ENCODE data around the gene RAX2.
"Not testable (repeated sequence)": the region's sequence is repeated elsewhere in the genome, so short reads cannot be mapped to it uniquely, and the experiment has no call there.

Gene RAX2

GRCh38 chr19:3771906-3772455, at the start of gene RAX2:
RAX2 (minus strand) TSS chr19:3772228; CDS start chr19:3771742, 486 bp downstream.
- Histone ChIP-seq H3K9me3 (ENCODE audit: control insufficient read depth in 2 of 2, low read length in 2 of 2) (no peaks in the 10 kb centered on the region), H3K27me3 (ENCODE audit: control insufficient read depth in 1 of 2, insufficient read depth in 2 of 2, low read length in 2 of 2) (peaks cover 0 to 3% of the 10 kb centered on the region in 2 donors), H3K27ac (ENCODE audit: low read length) (no peak within 1 kb of the TSS), H3K36me3 (ENCODE audit: control insufficient read depth in 2 of 2, insufficient read depth in 2 of 2, low read length in 2 of 2) (peaks cover 2 to 7% of the 10 kb centered on the region in 2 donors), H3K4me1 (ENCODE audit: control insufficient read depth, insufficient read depth, low read length) (no peaks in the 10 kb centered on the region), H3K4me3 (ENCODE audit: low read length in 2 of 2) (no peak within 1 kb of the TSS), H3K9ac (ENCODE audit: low read length in 2 of 2) (no peak within 1 kb of the TSS)

GRCh38 chr19:3821156-3821555, 49.1 kb upstream of the RAX2 start:
- Histone ChIP-seq H3K9ac (ENCODE audit: low read length in 2 of 2) (no peak overlapping the region), H3K4me3 (ENCODE audit: low read length in 2 of 2) (no peak overlapping the region), H3K27ac (ENCODE audit: low read length) (no peak overlapping the region), H3K4me1 (ENCODE audit: control insufficient read depth, insufficient read depth, low read length) (no peaks in the 10 kb centered on the region), H3K27me3 (ENCODE audit: control insufficient read depth in 1 of 2, insufficient read depth in 2 of 2, low read length in 2 of 2) (peaks cover 3% of the 10 kb centered on the region in 2 donors), H3K9me3 (ENCODE audit: control insufficient read depth in 2 of 2, low read length in 2 of 2) (no peaks in the 10 kb centered on the region), H3K36me3 (ENCODE audit: control insufficient read depth in 2 of 2, insufficient read depth in 2 of 2, low read length in 2 of 2) (no peaks in the 10 kb centered on the region)

GRCh38 chr19:3819989-3820388, 48.0 kb upstream of the RAX2 start:
- Histone ChIP-seq H3K27ac (ENCODE audit: low read length) (no peak overlapping the region), H3K36me3 (ENCODE audit: control insufficient read depth in 2 of 2, insufficient read depth in 2 of 2, low read length in 2 of 2) (no peaks in the 10 kb centered on the region), H3K4me3 (ENCODE audit: low read length in 2 of 2) (no peak overlapping the region), H3K9me3 (ENCODE audit: control insufficient read depth in 2 of 2, low read length in 2 of 2) (no peaks in the 10 kb centered on the region), H3K27me3 (ENCODE audit: control insufficient read depth in 1 of 2, insufficient read depth in 2 of 2, low read length in 2 of 2) (peaks cover 3% of the 10 kb centered on the region in 2 donors), H3K9ac (ENCODE audit: low read length in 2 of 2) (no peak overlapping the region), H3K4me1 (ENCODE audit: control insufficient read depth, insufficient read depth, low read length) (no peaks in the 10 kb centered on the region)

GRCh38 chr19:3818918-3819317, 46.9 kb upstream of the RAX2 start:
- Histone ChIP-seq H3K9me3 (ENCODE audit: control insufficient read depth in 2 of 2, low read length in 2 of 2) (no peaks in the 10 kb centered on the region), H3K36me3 (ENCODE audit: control insufficient read depth in 2 of 2, insufficient read depth in 2 of 2, low read length in 2 of 2) (no peaks in the 10 kb centered on the region), H3K9ac (ENCODE audit: low read length in 2 of 2) (no peak overlapping the region), H3K27me3 (ENCODE audit: control insufficient read depth in 1 of 2, insufficient read depth in 2 of 2, low read length in 2 of 2) (peaks cover 3% of the 10 kb centered on the region in 2 donors), H3K4me3 (ENCODE audit: low read length in 2 of 2) (no peak overlapping the region), H3K27ac (ENCODE audit: low read length) (no peak overlapping the region), H3K4me1 (ENCODE audit: control insufficient read depth, insufficient read depth, low read length) (no peaks in the 10 kb centered on the region)

- Histone ChIP-seq H3K27me3 (ENCODE audit: control insufficient read depth in 1 of 2, insufficient read depth in 2 of 2, low read length in 2 of 2) (peaks cover 3% of the 10 kb centered on the region in 2 donors), H3K4me1 (ENCODE audit: control insufficient read depth, insufficient read depth, low read length) (no peaks in the 10 kb centered on the region), H3K9ac (ENCODE audit: low read length in 2 of 2) (no peak overlapping the region), H3K36me3 (ENCODE audit: control insufficient read depth in 2 of 2, insufficient read depth in 2 of 2, low read length in 2 of 2) (no peaks in the 10 kb centered on the region), H3K4me3 (ENCODE audit: low read length in 2 of 2) (no peak overlapping the region), H3K9me3 (ENCODE audit: control insufficient read depth in 2 of 2, low read length in 2 of 2) (no peaks in the 10 kb centered on the region), H3K27ac (ENCODE audit: low read length) (no peak overlapping the region)
These were observed 46.4 kb upstream of the RAX2 start for GRCh38 chr19:3818466-3818865.

GRCh38 chr19:3817761-3818160, 45.7 kb upstream of the RAX2 start:
- Histone ChIP-seq H3K9me3 (ENCODE audit: control insufficient read depth in 2 of 2, low read length in 2 of 2) (no peaks in the 10 kb centered on the region), H3K4me3 (ENCODE audit: low read length in 2 of 2) (no peak overlapping the region), H3K27me3 (ENCODE audit: control insufficient read depth in 1 of 2, insufficient read depth in 2 of 2, low read length in 2 of 2) (peaks cover 3% of the 10 kb centered on the region in 2 donors), H3K9ac (ENCODE audit: low read length in 2 of 2) (no peak overlapping the region), H3K36me3 (ENCODE audit: control insufficient read depth in 2 of 2, insufficient read depth in 2 of 2, low read length in 2 of 2) (no peaks in the 10 kb centered on the region), H3K27ac (ENCODE audit: low read length) (no peak overlapping the region), H3K4me1 (ENCODE audit: control insufficient read depth, insufficient read depth, low read length) (no peaks in the 10 kb centered on the region)

GRCh38 chr19:3816566-3817218, 44.7 kb upstream of the RAX2 start:
- H3K27me3 ChIP-seq (ENCODE audit: control insufficient read depth in 1 of 2, insufficient read depth in 2 of 2, low read length in 2 of 2), result peaks cover 3% of the 10 kb centered on the region in 2 donors
- no peak overlapping the region for H3K27ac ChIP-seq (ENCODE audit: low read length)
- H3K4me1 ChIP-seq (ENCODE audit: control insufficient read depth, insufficient read depth, low read length), result no peaks in the 10 kb centered on the region
- no peaks in the 10 kb centered on the region for H3K9me3 ChIP-seq (ENCODE audit: control insufficient read depth in 2 of 2, low read length in 2 of 2)
- H3K36me3 ChIP-seq (ENCODE audit: control insufficient read depth in 2 of 2, insufficient read depth in 2 of 2, low read length in 2 of 2), result no peaks in the 10 kb centered on the region
- H3K9ac ChIP-seq (ENCODE audit: low read length in 2 of 2), result no peak overlapping the region
- H3K4me3 ChIP-seq (ENCODE audit: low read length in 2 of 2), result no peak overlapping the region

GRCh38 chr19:3816148-3816547, 44.1 kb upstream of the RAX2 start:
- not testable (repeated sequence) for H3K27me3 ChIP-seq (ENCODE audit: control insufficient read depth in 1 of 2, insufficient read depth in 2 of 2, low read length in 2 of 2); H3K9me3 ChIP-seq (ENCODE audit: control insufficient read depth in 2 of 2, low read length in 2 of 2); H3K36me3 ChIP-seq (ENCODE audit: control insufficient read depth in 2 of 2, insufficient read depth in 2 of 2, low read length in 2 of 2); H3K4me1 ChIP-seq (ENCODE audit: control insufficient read depth, insufficient read depth, low read length); H3K27ac ChIP-seq (ENCODE audit: low read length); H3K9ac ChIP-seq (ENCODE audit: low read length in 2 of 2); H3K4me3 ChIP-seq (ENCODE audit: low read length in 2 of 2)

- Histone ChIP-seq H3K4me3 (ENCODE audit: low read length in 2 of 2) (no peak overlapping the region), H3K4me1 (ENCODE audit: control insufficient read depth, insufficient read depth, low read length) (no peaks in the 10 kb centered on the region), H3K27ac (ENCODE audit: low read length) (no peak overlapping the region), H3K9ac (ENCODE audit: low read length in 2 of 2) (no peak overlapping the region), H3K36me3 (ENCODE audit: control insufficient read depth in 2 of 2, insufficient read depth in 2 of 2, low read length in 2 of 2) (no peaks in the 10 kb centered on the region), H3K9me3 (ENCODE audit: control insufficient read depth in 2 of 2, low read length in 2 of 2) (no peaks in the 10 kb centered on the region), H3K27me3 (ENCODE audit: control insufficient read depth in 1 of 2, insufficient read depth in 2 of 2, low read length in 2 of 2) (peaks cover 2 to 6% of the 10 kb centered on the region in 2 donors)
These were observed 42.6 kb upstream of the RAX2 start for GRCh38 chr19:3814648-3815047.

- Histone ChIP-seq H3K4me3 (ENCODE audit: low read length in 2 of 2) (no peak overlapping the region), H3K9me3 (ENCODE audit: control insufficient read depth in 2 of 2, low read length in 2 of 2) (no peaks in the 10 kb centered on the region), H3K4me1 (ENCODE audit: control insufficient read depth, insufficient read depth, low read length) (no peaks in the 10 kb centered on the region), H3K9ac (ENCODE audit: low read length in 2 of 2) (no peak overlapping the region), H3K36me3 (ENCODE audit: control insufficient read depth in 2 of 2, insufficient read depth in 2 of 2, low read length in 2 of 2) (no peaks in the 10 kb centered on the region), H3K27me3 (ENCODE audit: control insufficient read depth in 1 of 2, insufficient read depth in 2 of 2, low read length in 2 of 2) (peaks cover 2 to 6% of the 10 kb centered on the region in 2 donors), H3K27ac (ENCODE audit: low read length) (no peak overlapping the region)
These were observed 41.7 kb upstream of the RAX2 start for GRCh38 chr19:3813473-3814392.
